AG10803 (cell line): Measurements from ENCODE around the gene TAT.
A peak's percentile ranks its signal among the peaks of the same experiment; 100 is the strongest.
"Not testable (repeated sequence)": the region's sequence is repeated elsewhere in the genome, so short reads cannot be mapped to it uniquely, and the experiment has no call there.

ENCODE experiments used
- DNase-seq: peaks from one replicate; pipeline ENCODE4 v3.0.0; 2010; ENCODE audit warnings: low read depth
- H3K4me3 ChIP-seq: 2 replicates; pipeline ENCODE4 v1.5.1; 2011; ENCODE audit warnings: mild to moderate bottlenecking, low read length, control low read depth
- TF ChIP-seq, protein P1 (sequence below): conservative IDR thresholded peaks from 2 replicates; pipeline ENCODE4 v1.5.1; 2011; ENCODE audit warnings: mild to moderate bottlenecking, low read length, control low read depth, inconsistent platforms

TAT gene

DNA sequence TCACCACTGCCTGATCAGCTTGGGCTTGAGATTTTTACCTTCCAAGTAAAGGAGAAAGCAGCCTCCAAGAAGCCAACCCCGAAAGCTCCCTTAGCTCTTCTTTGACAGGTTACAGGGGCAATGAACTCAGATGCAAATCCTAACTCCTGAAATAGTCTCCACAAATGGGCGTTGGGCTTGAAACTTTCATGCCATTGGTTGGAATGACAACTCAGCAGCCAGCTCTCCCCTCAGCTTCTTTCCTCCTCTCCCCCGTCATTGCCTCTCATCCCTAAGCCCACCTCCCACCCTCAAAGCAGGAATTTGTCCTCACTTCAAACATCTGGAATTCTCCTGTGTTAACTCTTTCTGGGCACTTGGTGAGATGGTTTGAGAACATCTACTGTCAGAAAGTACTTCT is at the start of gene TAT:
Gene TAT, minus strand, starts transcription at position 122 of the 400 bp plus-strand sequence. CDS start 677 bp downstream, outside the sequence.
- TF ChIP-seq, protein P1, sequence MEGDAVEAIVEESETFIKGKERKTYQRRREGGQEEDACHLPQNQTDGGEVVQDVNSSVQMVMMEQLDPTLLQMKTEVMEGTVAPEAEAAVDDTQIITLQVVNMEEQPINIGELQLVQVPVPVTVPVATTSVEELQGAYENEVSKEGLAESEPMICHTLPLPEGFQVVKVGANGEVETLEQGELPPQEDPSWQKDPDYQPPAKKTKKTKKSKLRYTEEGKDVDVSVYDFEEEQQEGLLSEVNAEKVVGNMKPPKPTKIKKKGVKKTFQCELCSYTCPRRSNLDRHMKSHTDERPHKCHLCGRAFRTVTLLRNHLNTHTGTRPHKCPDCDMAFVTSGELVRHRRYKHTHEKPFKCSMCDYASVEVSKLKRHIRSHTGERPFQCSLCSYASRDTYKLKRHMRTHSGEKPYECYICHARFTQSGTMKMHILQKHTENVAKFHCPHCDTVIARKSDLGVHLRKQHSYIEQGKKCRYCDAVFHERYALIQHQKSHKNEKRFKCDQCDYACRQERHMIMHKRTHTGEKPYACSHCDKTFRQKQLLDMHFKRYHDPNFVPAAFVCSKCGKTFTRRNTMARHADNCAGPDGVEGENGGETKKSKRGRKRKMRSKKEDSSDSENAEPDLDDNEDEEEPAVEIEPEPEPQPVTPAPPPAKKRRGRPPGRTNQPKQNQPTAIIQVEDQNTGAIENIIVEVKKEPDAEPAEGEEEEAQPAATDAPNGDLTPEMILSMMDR = no peak
- no peak for DNase-seq
- H3K4me3 ChIP-seq = no peak within 1 kb of the TSS

GRCh38 chr16:71626018-71626857 is 49.3 kb upstream of the TAT start, which contains the start of gene MARVELD3:
Gene MARVELD3 (plus strand): TSS chr16:71626184. CDS start chr16:71626230, 46 bp downstream.
- DNase-seq = no peak
- TF ChIP-seq, protein P1 = no peak
- H3K4me3 ChIP-seq = peak within 1 kb of the TSS; percentile 31

GRCh38 chr16:71625113-71625850 is 48.4 kb upstream of the TAT start:
- TF ChIP-seq, protein P1 = no peak
- no peak for DNase-seq
- H3K4me3 ChIP-seq = no peak overlapping the region

DNA sequence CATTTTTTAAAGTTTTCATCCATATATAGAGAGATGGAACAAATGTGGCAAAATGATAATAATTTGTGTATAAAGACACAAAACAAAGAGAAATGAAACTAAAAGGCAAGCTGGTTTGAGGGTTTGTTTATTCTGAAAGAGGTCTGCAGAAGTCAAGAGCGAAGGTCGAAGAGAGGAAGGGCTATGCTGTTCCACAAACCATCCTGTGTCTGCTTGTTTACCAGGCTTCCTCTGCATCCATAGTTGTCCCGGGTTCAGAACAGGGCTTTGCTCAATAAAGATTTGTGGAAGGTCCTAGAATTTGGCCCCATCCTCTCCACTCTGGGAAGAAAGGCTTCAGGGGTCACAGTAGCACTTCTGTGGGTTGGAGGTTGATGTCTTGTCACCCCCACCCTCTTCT is 46.7 kb upstream of the TAT start:
- no peak for DNase-seq
- no peak overlapping the region for H3K4me3 ChIP-seq
- TF ChIP-seq, protein P1 = no peak

DNA sequence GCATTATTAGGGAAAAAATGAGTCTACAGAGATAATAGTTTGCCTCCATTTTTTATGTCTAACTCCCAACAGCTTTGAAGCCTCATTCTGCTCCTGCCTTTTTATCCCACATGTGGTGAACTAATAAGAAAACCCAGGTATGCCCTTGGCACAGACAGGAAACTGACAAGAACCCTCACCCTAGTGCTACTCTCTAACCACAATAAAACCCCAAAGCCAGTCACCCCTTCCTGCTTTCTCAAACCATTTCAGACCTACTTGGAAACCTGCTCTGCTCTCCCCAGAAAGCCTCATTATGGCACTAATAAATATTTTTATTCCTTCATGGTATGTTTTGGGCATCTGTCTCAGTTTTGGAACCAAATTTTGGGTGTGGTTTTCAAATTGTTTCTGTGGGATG is 45.2 kb upstream of the TAT start:
- H3K4me3 ChIP-seq = no peak overlapping the region
- TF ChIP-seq, protein P1 = no peak
- no peak for DNase-seq

- no peak overlapping the region for H3K4me3 ChIP-seq
- TF ChIP-seq, protein P1 = no peak
- no peak for DNase-seq
These were observed 41.5 kb upstream of the TAT start for GRCh38 chr16:71618429-71618828.

DNA sequence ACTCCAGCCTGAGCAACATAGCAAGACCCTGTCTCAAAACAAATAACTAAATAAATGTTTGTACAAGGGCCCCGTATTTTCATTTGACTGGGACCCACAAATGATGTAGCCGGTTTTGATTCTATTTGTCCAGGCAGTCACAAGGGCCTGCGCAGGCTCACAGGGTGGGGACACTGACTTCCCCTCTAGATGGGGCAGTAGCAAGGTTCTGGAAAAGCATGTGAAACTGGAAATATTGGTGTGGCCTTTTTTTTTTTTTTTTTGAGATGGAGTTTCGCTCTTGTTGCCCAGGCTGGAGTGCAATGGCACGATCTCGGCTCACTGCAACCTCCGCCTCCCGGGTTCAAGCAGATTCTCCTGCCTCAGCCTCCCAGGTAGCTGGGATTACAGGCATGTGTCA is 38.1 kb upstream of the TAT start:
- not testable (repeated sequence) for DNase-seq, H3K4me3 ChIP-seq
